PC-9 (cell line): ENCODE measurements around the gene WDR43. TPM values are rescaled to one million over a fixed set of nuclear protein-coding genes. Genes with fewer than 3 reads are reported as not detected.

Source experiments
- BruUV-seq: library from RNA; stranded (reverse); fragments of 400-500 nt; replicated peaks from 2 replicates; lab custom pipeline; 2021; lab: Mats Ljungman, UMichigan
- CTCF ChIA-PET: fragments of 300-600 bp; sonication (Branson Sonifier 250); formaldehyde crosslinking; loops from one replicate; lab custom pipeline; 2022; ENCODE audit warnings: antibody characterized with exemption; lab: Charles Lee
- POLR2A ChIA-PET: fragments of 300-600 bp; sonication (Branson Sonifier 250); formaldehyde crosslinking; loops from one replicate; lab custom pipeline; 2022; ENCODE audit warnings: antibody characterized with exemption; ENCODE audit not compliant: unreplicated experiment; lab: Charles Lee
- DNase-seq, 2 experiments: peaks; one replicate each; pipeline versions ENCODE4 v3.0.0 to v3.0.0-alpha.2; 2015 to 2022; ENCODE audit warnings: mixed read lengths in 1 of 2
- H2AFZ ChIP-seq: fragments of 200-600 bp; sonication (generic); 2 replicates; pipeline ENCODE4 v1.8.1; 2017; ENCODE audit warnings: antibody characterized with exemption
- H3F3A ChIP-seq: fragments of 200-600 bp; sonication (generic); 2 replicates; pipeline ENCODE4 v1.8.1; 2017; ENCODE audit warnings: antibody characterized with exemption, mild to moderate bottlenecking, low read depth; ENCODE audit not compliant: insufficient read depth
- H3K27ac ChIP-seq: fragments of 200-600 bp; sonication (generic); 2 replicates; pipeline ENCODE4 v1.6.1; 2016; ENCODE audit warnings: mixed run types
- H3K27me3 ChIP-seq: fragments of 200-600 bp; sonication (generic); 2 replicates; pipeline ENCODE4 v1.6.1; 2016; ENCODE audit warnings: low read depth, mixed run types; ENCODE audit not compliant: insufficient read depth
- H3K36me3 ChIP-seq: fragments of 200-600 bp; sonication (generic); 2 replicates; pipeline ENCODE4 v1.6.1; 2016; ENCODE audit warnings: low read depth, mixed run types
- H3K4me1 ChIP-seq: fragments of 200-600 bp; sonication (generic); replicated peaks from 2 replicates; pipeline ENCODE4 v1.6.1; 2016; ENCODE audit warnings: mixed run types; ENCODE audit not compliant: insufficient read depth
- H3K4me2 ChIP-seq: fragments of 200-600 bp; sonication (generic); 2 replicates; pipeline ENCODE4 v1.6.1; 2017; ENCODE audit warnings: mixed run types
- H3K4me3 ChIP-seq: fragments of 200-600 bp; sonication (generic); 2 replicates; pipeline ENCODE4 v1.6.1; 2016; ENCODE audit warnings: mixed run types
- H3K79me2 ChIP-seq: fragments of 200-600 bp; sonication (generic); 2 replicates; pipeline ENCODE4 v1.6.1; 2017; ENCODE audit warnings: low read depth, mixed run types
- H3K9me2 ChIP-seq: fragments of 200-600 bp; sonication (generic); 2 replicates; pipeline ENCODE4 v1.8.1; 2017; ENCODE audit warnings: mild to moderate bottlenecking; ENCODE audit not compliant: insufficient read depth
- H3K9me3 ChIP-seq: fragments of 200-600 bp; sonication (generic); 2 replicates; pipeline ENCODE4 v1.8.1; 2016; ENCODE audit warnings: low read depth; ENCODE audit not compliant: insufficient read depth
- H4K20me1 ChIP-seq: fragments of 200-600 bp; sonication (generic); 2 replicates; pipeline ENCODE4 v1.8.1; 2017; ENCODE audit not compliant: insufficient read depth
- CTCF ChIP-seq: fragments of 200-600 bp; sonication (generic); conservative IDR thresholded peaks from 2 replicates; pipeline ENCODE4 v1.6.1; 2017; ENCODE audit warnings: mixed run types, antibody characterized with exemption, mild to moderate bottlenecking, moderate library complexity
- EZH2 ChIP-seq: fragments of 200-600 bp; sonication (generic); IDR thresholded peaks from 2 replicates; pipeline ENCODE4 v1.8.0; 2017; ENCODE audit warnings: antibody characterized with exemption, low read depth
- intact Hi-C: fragments of 100-400 bp; cut with micrococcal nuclease; formaldehyde crosslinking; loops from one replicate; pipeline ENCODE4 v1.10.0; 2022; ENCODE audit not compliant: unreplicated experiment
- total RNA-seq: library from RNA; stranded (reverse); gene quantifications from 2 replicates; pipeline ENCODE4 v1.2.3, GENCODE V29; 2021

Gene WDR43
- total RNA-seq, 1 experiment from 2014 or later = 57.9 TPM

GRCh38 chr2:28944535-28945248 is 50.2 kb downstream of the WDR43 start:
- Histone ChIP-seq H3F3A (peaks cover 69% of the 10 kb centered on the region), H3K9me3 (peaks cover 4% of the 10 kb centered on the region; the same call in 1 of the 2 replicates), H3K9me2 (no peaks in the 10 kb centered on the region), H3K4me2 (no peak overlapping the region), H3K27me3 (no peaks in the 10 kb centered on the region), H3K4me1 (no peaks in the 10 kb centered on the region), H2AFZ (no peak overlapping the region), H3K27ac (no peak overlapping the region), H3K4me3 (no peak overlapping the region), H4K20me1 (peaks cover 39% of the 10 kb centered on the region), H3K79me2 (no peaks in the 10 kb centered on the region), H3K36me3 (peaks cover 82% of the 10 kb centered on the region)
- intact Hi-C loops = no loop called here
- ChIA-PET POLR2A (no interaction called here), CTCF (no interaction called here)
- DNase-seq = no peak
- TF ChIP-seq EZH2 = no peak
- no peak for TF ChIP-seq CTCF
- BruUV-seq = no TSS peak

GRCh38 chr2:28948160-28948559 is 53.7 kb downstream of the WDR43 start:
- H3K36me3 ChIP-seq = peaks cover 55% of the 10 kb centered on the region
- no peaks in the 10 kb centered on the region for H3K9me2 ChIP-seq
- DNase-seq = no peak
- H4K20me1 ChIP-seq = peaks cover 33% of the 10 kb centered on the region
- H3K4me2 ChIP-seq = no peak overlapping the region
- H3K9me3 ChIP-seq = peaks cover 4% of the 10 kb centered on the region; the same call in 1 of the 2 replicates
- H3K4me3 ChIP-seq = no peak overlapping the region
- H3K4me1 ChIP-seq = peaks cover 24% of the 10 kb centered on the region; the same call in 1 of the 2 replicates
- no TSS peak for BruUV-seq
- POLR2A ChIA-PET = no interaction called here
- H3F3A ChIP-seq = peaks cover 87% of the 10 kb centered on the region
- no peaks in the 10 kb centered on the region for H3K27me3 ChIP-seq
- H2AFZ ChIP-seq = no peak overlapping the region
- intact Hi-C loops = no loop called here
- H3K27ac ChIP-seq = no peak overlapping the region
- TF ChIP-seq EZH2 (no peak), CTCF (no peak)
- H3K79me2 ChIP-seq = no peaks in the 10 kb centered on the region
- CTCF ChIA-PET = no interaction called here

GRCh38 chr2:28949190-28949589 is 54.7 kb downstream of the WDR43 start:
- BruUV-seq = no TSS peak
- CTCF ChIA-PET = no interaction called here
- no peaks in the 10 kb centered on the region for H3K9me2 ChIP-seq
- H4K20me1 ChIP-seq = peaks cover 27% of the 10 kb centered on the region; the same call in 1 of the 2 replicates
- no peak for DNase-seq
- H3K4me1 ChIP-seq = peaks cover 24% of the 10 kb centered on the region; the same call in 1 of the 2 replicates
- H3F3A ChIP-seq = peaks cover 86% of the 10 kb centered on the region
- peaks cover 4% of the 10 kb centered on the region; the same call in 1 of the 2 replicates for H3K9me3 ChIP-seq
- H2AFZ ChIP-seq = no peak overlapping the region
- no peaks in the 10 kb centered on the region for H3K27me3 ChIP-seq
- no peak overlapping the region for H3K27ac ChIP-seq
- no peak overlapping the region for H3K4me3 ChIP-seq
- intact Hi-C loops = no loop called here
- peaks cover 46% of the 10 kb centered on the region for H3K36me3 ChIP-seq
- no peak overlapping the region for H3K4me2 ChIP-seq
- no peaks in the 10 kb centered on the region for H3K79me2 ChIP-seq
- TF ChIP-seq CTCF (no peak), EZH2 (no peak)
- POLR2A ChIA-PET = no interaction called here
